Ishikawa (cell line): ENCODE data around the gene CXCL8.

ENCODE experiments used
- EGR1 ChIP-seq: IDR thresholded peaks from 2 replicates; pipeline ENCODE4 v1.6.1; 2012
- MAX ChIP-seq: IDR thresholded peaks from 2 replicates; pipeline ENCODE4 v1.6.1; 2012
- REST ChIP-seq: IDR thresholded peaks from 2 replicates; pipeline ENCODE4 v1.6.1; 2012; ENCODE audit warnings: low read depth, mild to moderate bottlenecking
- TAF1 ChIP-seq: IDR thresholded peaks from 2 replicates; pipeline ENCODE4 v1.6.1; 2012; ENCODE audit warnings: low read depth, mild to moderate bottlenecking
- TEAD4 ChIP-seq: IDR thresholded peaks from 2 replicates; pipeline ENCODE4 v1.6.1; 2012
- YY1 ChIP-seq: IDR thresholded peaks from 2 replicates; pipeline ENCODE4 v1.6.1; 2012; ENCODE audit warnings: low read depth
- ZBTB7A ChIP-seq: IDR thresholded peaks from 2 replicates; pipeline ENCODE4 v1.6.1; 2012; ENCODE audit warnings: low read depth

- TF ChIP-seq EGR1: no peak
- TF ChIP-seq TEAD4: no peak
- TF ChIP-seq TAF1: no peak
- no peak for TF ChIP-seq ZBTB7A
- no peak for TF ChIP-seq REST
- no peak for TF ChIP-seq YY1
- TF ChIP-seq MAX: no peak
Measured at GRCh38 chr4:73764513-73764912, 24.1 kb downstream of the CXCL8 start.
